Measurements from ENCODE around the gene PCBP2.

DNA sequence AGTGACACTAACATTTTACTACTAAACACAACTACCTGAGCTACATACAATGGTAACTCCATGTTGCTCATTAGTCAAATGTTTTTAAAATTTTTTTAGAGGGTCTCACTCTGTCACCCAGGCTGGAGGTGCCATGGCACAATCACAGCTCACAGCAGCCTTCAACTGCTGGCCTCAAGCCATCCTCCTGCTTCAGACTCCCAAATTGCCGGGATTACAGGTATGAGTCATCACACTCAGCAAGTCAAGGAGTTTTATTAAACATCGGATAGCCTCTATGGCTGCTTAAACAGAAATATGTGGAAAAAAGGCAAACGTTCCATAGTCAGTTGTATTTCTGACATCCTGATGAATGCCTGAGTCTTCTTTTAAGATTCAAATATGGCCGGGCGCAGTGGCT lies 66.5 kb downstream of the PCBP2 start:
- TF ChIP-seq, protein P1, sequence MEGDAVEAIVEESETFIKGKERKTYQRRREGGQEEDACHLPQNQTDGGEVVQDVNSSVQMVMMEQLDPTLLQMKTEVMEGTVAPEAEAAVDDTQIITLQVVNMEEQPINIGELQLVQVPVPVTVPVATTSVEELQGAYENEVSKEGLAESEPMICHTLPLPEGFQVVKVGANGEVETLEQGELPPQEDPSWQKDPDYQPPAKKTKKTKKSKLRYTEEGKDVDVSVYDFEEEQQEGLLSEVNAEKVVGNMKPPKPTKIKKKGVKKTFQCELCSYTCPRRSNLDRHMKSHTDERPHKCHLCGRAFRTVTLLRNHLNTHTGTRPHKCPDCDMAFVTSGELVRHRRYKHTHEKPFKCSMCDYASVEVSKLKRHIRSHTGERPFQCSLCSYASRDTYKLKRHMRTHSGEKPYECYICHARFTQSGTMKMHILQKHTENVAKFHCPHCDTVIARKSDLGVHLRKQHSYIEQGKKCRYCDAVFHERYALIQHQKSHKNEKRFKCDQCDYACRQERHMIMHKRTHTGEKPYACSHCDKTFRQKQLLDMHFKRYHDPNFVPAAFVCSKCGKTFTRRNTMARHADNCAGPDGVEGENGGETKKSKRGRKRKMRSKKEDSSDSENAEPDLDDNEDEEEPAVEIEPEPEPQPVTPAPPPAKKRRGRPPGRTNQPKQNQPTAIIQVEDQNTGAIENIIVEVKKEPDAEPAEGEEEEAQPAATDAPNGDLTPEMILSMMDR (IDR thresholded peaks at IDR 0.05; ENCODE audit: poor library complexity) = no peak
- TF ChIP-seq EZH2 (IDR thresholded peaks at IDR 0.05; ENCODE audit: borderline replicate concordance) = no peak

Measured in hepatocyte (in vitro differentiated cells).